HepG2 (cell line): ENCODE results near the gene NFS1. TPM values are rescaled to one million over a fixed set of nuclear protein-coding genes. Genes with fewer than 3 reads are reported as not detected.

ENCODE experiments used
- ATAC-seq: fragments of 200-7000 bp; cut with Tn5 transposase; 3 replicates; pipeline ENCODE4 v1.9.1; 2020; ENCODE audit warnings: mild to moderate bottlenecking, moderate library complexity
- BruUV-seq: library from RNA; stranded (reverse); fragments of 400-500 nt; replicated peaks from 2 replicates; lab custom pipeline; 2021; lab: Mats Ljungman, UMichigan
- CTCF ChIA-PET: fragments of 300-600 bp; formaldehyde crosslinking; extraction: SDS; loops from one replicate; lab custom pipeline; 2021; ENCODE audit warnings: low total read pairs, inconsistent platforms, low intra/inter-chr PET ratio; lab: Yijun Ruan, JAX
- POLR2A ChIA-PET: fragments of 350-600 bp; sonication (Branson Sonifier 250); formaldehyde crosslinking; loops from one replicate; lab custom pipeline; 2020; ENCODE audit warnings: antibody characterized with exemption, inconsistent platforms; lab: Yijun Ruan, JAX
- DNase-seq: peaks from one replicate; pipeline ENCODE4 v3.0.0-alpha.2; 2015; ENCODE audit warnings: low spot score
- FAIRE-seq: peaks from 3 replicates; lab custom pipeline; 2011; peaks lifted over from hg19 to GRCh38; lab: Jason Lieb, UNC
- H2AFZ ChIP-seq: one replicate; pipeline ENCODE4 v1.6.1; 2011; ENCODE audit warnings: low read length, inconsistent platforms
- H3K27ac ChIP-seq: fragments of 300-600 bp; 3 replicates; pipeline ENCODE4 v1.8.0; 2011; ENCODE audit warnings: mixed run types, mild to moderate bottlenecking, mixed read lengths, low read length, inconsistent platforms; ENCODE audit not compliant: insufficient read depth; ENCODE audit errors: extremely low read length
- H3K27me3 ChIP-seq, 2 experiments: fragments of 200-600 bp in 1 of 2; 2 replicates in 1 of 2; 3 replicates in 1 of 2; pipeline versions ENCODE4 v1.6.0 to v1.8.0; 2011; ENCODE audit warnings: low read length in 2 of 2, mild to moderate bottlenecking in 2 of 2, moderate library complexity in 2 of 2, inconsistent platforms in 1 of 2; ENCODE audit not compliant: insufficient read depth in 2 of 2, control insufficient read depth in 1 of 2
- H3K36me3 ChIP-seq, 2 experiments: fragments of 200-600 bp in 1 of 2; replicated peaks in 1 of 2; 2 replicates in 1 of 2; 3 replicates in 1 of 2; pipeline versions ENCODE4 v1.5.1 to v1.8.0; 2011; ENCODE audit warnings: low read length in 2 of 2, inconsistent platforms in 1 of 2; ENCODE audit not compliant: insufficient read depth in 2 of 2, control insufficient read depth in 1 of 2
- H3K4me1 ChIP-seq: 2 replicates; pipeline ENCODE4 v1.5.1; 2012; ENCODE audit warnings: low read length, inconsistent platforms; ENCODE audit not compliant: insufficient read depth
- H3K4me2 ChIP-seq: 2 replicates; pipeline ENCODE4 v1.6.0; 2011; ENCODE audit warnings: low read depth, low read length, inconsistent platforms
- H3K4me3 ChIP-seq, 3 experiments: fragments of 200-600 bp in 1 of 3; sonication (generic), shearing (Covaris generic) in 1 of 3; replicated peaks in 1 of 3; 2 replicates each; pipeline ENCODE4 v1.5.1; 2011 to 2016; ENCODE audit warnings: low read length in 3 of 3, inconsistent platforms in 2 of 3, low read depth in 2 of 3, mild to moderate bottlenecking in 2 of 3, control low read depth in 1 of 3, mixed read lengths in 1 of 3; ENCODE audit not compliant: insufficient read depth in 1 of 3
- H3K79me2 ChIP-seq: one replicate; pipeline ENCODE4 v1.6.1; 2011; ENCODE audit warnings: low read length, inconsistent platforms; ENCODE audit not compliant: insufficient read depth
- H3K9ac ChIP-seq: 2 replicates; pipeline ENCODE4 v1.6.0; 2011; ENCODE audit warnings: mild to moderate bottlenecking, low read depth, low read length, inconsistent platforms; ENCODE audit not compliant: insufficient read depth
- H3K9me3 ChIP-seq: 2 replicates; pipeline ENCODE4 v1.5.1; 2012; ENCODE audit warnings: mild to moderate bottlenecking, low read length
- H4K20me1 ChIP-seq: 2 replicates; pipeline ENCODE4 v1.6.0; 2011; ENCODE audit warnings: inconsistent platforms, mild to moderate bottlenecking, low read length, moderate library complexity; ENCODE audit not compliant: insufficient read depth
- AGO2 ChIP-seq: fragments of 200-400 bp; formaldehyde crosslinking; optimal IDR thresholded peaks from 2 replicates; pipeline ENCODE3; 2017; ENCODE audit warnings: mild to moderate bottlenecking, low read depth, low read length, moderate library complexity
- ERF ChIP-seq: IDR thresholded peaks from 2 replicates; pipeline ENCODE4 v1.6.1; 2018; ENCODE audit warnings: missing biosample characterization, missing genetic modification reagents
- ETV5 ChIP-seq: IDR thresholded peaks from 2 replicates; pipeline ENCODE4 v1.6.1; 2018; ENCODE audit warnings: missing biosample characterization, missing genetic modification reagents, inconsistent platforms, borderline replicate concordance
- NCOA2 ChIP-seq: sonication (generic); formaldehyde crosslinking; IDR thresholded peaks from 2 replicates; pipeline ENCODE4 v1.8.0; 2022; ENCODE audit warnings: inconsistent platforms
- NR2F1 ChIP-seq, 2 experiments: fragments of 450-650 bp in 1 of 2; formaldehyde crosslinking in 1 of 2; IDR thresholded peaks; 2 replicates each; pipeline versions ENCODE4 v1.5.0 to v1.6.1; 2016 to 2020; ENCODE audit warnings: mild to moderate bottlenecking in 1 of 2, missing compliant biosample characterization in 1 of 2, missing genetic modification reagents in 1 of 2, moderate library complexity in 1 of 2
- PAF1 ChIP-seq: IDR thresholded peaks from 2 replicates; pipeline ENCODE4 v1.6.1; 2016; ENCODE audit warnings: missing genetic modification reagents, missing compliant biosample characterization
- PAWR ChIP-seq: sonication (generic); formaldehyde crosslinking; IDR thresholded peaks from 2 replicates; pipeline ENCODE4 v1.4.0; 2020; ENCODE audit warnings: missing genetic modification reagents, mild to moderate bottlenecking, borderline replicate concordance
- POLR2G ChIP-seq: fragments of 200-400 bp; formaldehyde crosslinking; IDR thresholded peaks from 2 replicates; pipeline ENCODE4 v1.6.1; 2018; ENCODE audit warnings: mild to moderate bottlenecking, low read depth, low read length, moderate library complexity
- RBFOX2 ChIP-seq: fragments of 200-400 bp; formaldehyde crosslinking; IDR thresholded peaks from 2 replicates; pipeline ENCODE4 v1.6.1; 2017; ENCODE audit warnings: low read depth, mild to moderate bottlenecking, low read length
- RBM22 ChIP-seq: fragments of 200-400 bp; formaldehyde crosslinking; optimal IDR thresholded peaks from 2 replicates; pipeline ENCODE3; 2017; ENCODE audit warnings: mild to moderate bottlenecking, low read length, moderate library complexity
- SOX13 ChIP-seq, 3 experiments: fragments of 450-650 bp in 1 of 3; sonication (generic) in 1 of 3; formaldehyde crosslinking in 1 of 3; IDR thresholded peaks in 2 of 3; conservative IDR thresholded peaks in 1 of 3; 2 replicates each; pipeline versions ENCODE4 v1.5.0 to v1.6.1; 2016 to 2020; ENCODE audit warnings: antibody characterized with exemption in 1 of 3, mild to moderate bottlenecking in 1 of 3, missing compliant biosample characterization in 1 of 3, missing genetic modification reagents in 1 of 3, moderate library complexity in 1 of 3
- SRSF4 ChIP-seq: fragments of 200-400 bp; formaldehyde crosslinking; IDR thresholded peaks from one replicate; pipeline ENCODE4 v1.6.1; 2018; ENCODE audit warnings: mild to moderate bottlenecking, low read depth, low read length, moderate library complexity; ENCODE audit not compliant: poor library complexity, severe bottlenecking
- ZBTB7A ChIP-seq: sonication (generic); formaldehyde crosslinking; IDR thresholded peaks from 2 replicates; pipeline ENCODE4 v1.8.0; 2022; ENCODE audit warnings: mild to moderate bottlenecking, missing genetic modification reagents
- ZNF792 ChIP-seq: IDR thresholded peaks from 2 replicates; pipeline ENCODE4 v1.6.1; 2016
- ZNF841 ChIP-seq: sonication (generic); formaldehyde crosslinking; IDR thresholded peaks from 2 replicates; pipeline ENCODE4 v1.8.1; 2023; ENCODE audit warnings: missing genetic modification reagents, borderline replicate concordance
- ZNF850 ChIP-seq: sonication (generic); formaldehyde crosslinking; conservative IDR thresholded peaks from 2 replicates; pipeline ENCODE4 v1.9.0; 2021; ENCODE audit warnings: mild to moderate bottlenecking, missing genetic modification reagents
- WGBS: methylation state at CpG from one replicate; pipeline ENCODE4 v1.1.6; 2017; ENCODE audit warnings: low lambda C conversion rate; 5-methylcytosine and 5-hydroxymethylcytosine counted together
- in situ Hi-C: cut with HindIII; loops from 2 replicates; pipeline ENCODE4 v1.10.0; 2017; ENCODE audit warnings: low pct_unique_long_range_greater_than_20kb; ENCODE audit not compliant: extremely low pct_ligation_motif_present
- intact Hi-C: fragments of 100-400 bp; cut with micrococcal nuclease; formaldehyde crosslinking; loops from one replicate; pipeline ENCODE4 v1.10.0; 2022; ENCODE audit not compliant: unreplicated experiment
- polyA plus RNA-seq, 8 experiments: library from polyadenylated mRNA; depleted of rRNA in 3 of 8; stranded (reverse) in 7 of 8; unstranded in 1 of 8; fragments of >200 nt; fragmentation: Illumina TruSeq in 4 of 8; extraction: Trizol in 4 of 8; gene quantifications; 2 replicates each; pipeline versions ENCODE4 v1.2.1 to v1.2.3, GENCODE V29; 2011 to 2016; ENCODE audit warnings: low read depth in 4 of 8, missing spikeins in 1 of 8, mixed read lengths in 1 of 8; ENCODE audit not compliant: insufficient read depth in 1 of 8
- total RNA-seq, 5 experiments: library from RNA; depleted of rRNA; stranded (reverse); fragments of >200 nt; fragmentation: Illumina TruSeq; extraction: Trizol; gene quantifications; 2 replicates each; pipeline ENCODE4 v1.2.3, GENCODE V29; 2016; ENCODE audit warnings: low read depth in 1 of 5
- TF ChIP-seq, protein P1 (sequence below): sonication (generic); formaldehyde crosslinking; IDR thresholded peaks from 2 replicates; pipeline ENCODE4 v1.5.0; 2020; ENCODE audit warnings: mild to moderate bottlenecking, missing genetic modification reagents
- TF ChIP-seq, protein P2 (sequence below): sonication (generic); formaldehyde crosslinking; conservative IDR thresholded peaks from 2 replicates; pipeline ENCODE4 v1.8.1; 2023; ENCODE audit warnings: missing genetic modification reagents

Gene NFS1
- total and polyA plus RNA-seq, 2 of the 13 experiments (the other 11 are each of a cell fraction or from before 2014, with no cell fraction given), result 65.9 to 88.1 TPM

DNA sequence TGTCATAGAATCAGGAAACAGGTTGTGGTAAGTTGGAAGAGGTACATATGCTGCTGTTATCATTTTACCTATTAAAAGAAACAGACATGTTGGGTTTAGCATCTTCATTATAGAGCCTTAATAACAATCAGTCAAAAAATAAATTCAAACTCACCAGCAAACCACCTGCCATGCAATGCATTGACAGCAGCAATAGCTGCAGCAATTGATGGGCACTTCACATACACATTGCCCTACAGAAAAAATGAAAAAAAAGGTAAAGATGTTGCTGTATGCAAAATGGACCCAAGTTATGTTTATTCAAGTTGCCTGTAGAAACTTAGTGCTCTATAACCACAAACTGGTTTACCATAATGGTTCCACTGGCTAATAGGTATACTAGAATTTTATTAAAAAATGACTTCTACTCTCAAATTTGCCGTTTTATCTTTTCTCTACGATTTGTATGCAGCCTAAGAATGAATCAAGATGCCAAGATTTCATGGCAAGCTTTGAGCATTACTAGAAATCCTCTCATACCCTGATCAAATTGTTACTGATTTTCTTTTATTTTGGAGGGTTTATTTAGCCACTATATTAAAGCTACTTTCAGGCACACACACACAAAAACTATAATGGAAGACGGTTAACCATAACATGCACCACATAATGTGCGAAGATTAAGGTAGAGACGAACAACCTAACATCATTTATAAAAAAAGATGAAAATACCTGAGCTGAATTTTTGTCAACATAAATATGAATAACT is 5.5 kb upstream of the NFS1 start:
- POLR2A ChIA-PET, result interaction anchor here (1.2 to 23.6 kb wide), 7 partner anchors 8 to 88 kb away, joined by 3 to 319 read pairs (median 21); partner anchors contain the start of genes RBM39 and SPAG4
- no peak overlapping the region for H3K27ac ChIP-seq
- CTCF ChIA-PET, result no interaction called here
- intact Hi-C loops, result no loop called here
- no peak overlapping the region for H3K9ac ChIP-seq
- FAIRE-seq, result no peak
- peaks cover 36% of the 10 kb centered on the region for H3K79me2 ChIP-seq
- in situ Hi-C loops, result no loop called here
- peaks cover 27 to 70% of the 10 kb centered on the region in 2 experiments for H3K36me3 ChIP-seq
- H2AFZ ChIP-seq, result no peak overlapping the region
- no peak overlapping the region for H3K4me3 ChIP-seq
- no peak overlapping the region for H3K4me2 ChIP-seq
- TF ChIP-seq AGO2, result peak; percentile 83
- no peak for TF ChIP-seq PAWR (CRISPR knock-in tag)
- peak; percentile 31 for TF ChIP-seq SRSF4
- no peak for TF ChIP-seq ETV5 (CRISPR knock-in tag)
- peak; percentile 74 for TF ChIP-seq RBFOX2
- peak; percentile 60; the same call in 1 of the 2 replicates for TF ChIP-seq POLR2G
- 0 out of 2 replicates have a peak, but pooled peaks have one; percentile 15 for TF ChIP-seq NCOA2
- TF ChIP-seq, protein P1, sequence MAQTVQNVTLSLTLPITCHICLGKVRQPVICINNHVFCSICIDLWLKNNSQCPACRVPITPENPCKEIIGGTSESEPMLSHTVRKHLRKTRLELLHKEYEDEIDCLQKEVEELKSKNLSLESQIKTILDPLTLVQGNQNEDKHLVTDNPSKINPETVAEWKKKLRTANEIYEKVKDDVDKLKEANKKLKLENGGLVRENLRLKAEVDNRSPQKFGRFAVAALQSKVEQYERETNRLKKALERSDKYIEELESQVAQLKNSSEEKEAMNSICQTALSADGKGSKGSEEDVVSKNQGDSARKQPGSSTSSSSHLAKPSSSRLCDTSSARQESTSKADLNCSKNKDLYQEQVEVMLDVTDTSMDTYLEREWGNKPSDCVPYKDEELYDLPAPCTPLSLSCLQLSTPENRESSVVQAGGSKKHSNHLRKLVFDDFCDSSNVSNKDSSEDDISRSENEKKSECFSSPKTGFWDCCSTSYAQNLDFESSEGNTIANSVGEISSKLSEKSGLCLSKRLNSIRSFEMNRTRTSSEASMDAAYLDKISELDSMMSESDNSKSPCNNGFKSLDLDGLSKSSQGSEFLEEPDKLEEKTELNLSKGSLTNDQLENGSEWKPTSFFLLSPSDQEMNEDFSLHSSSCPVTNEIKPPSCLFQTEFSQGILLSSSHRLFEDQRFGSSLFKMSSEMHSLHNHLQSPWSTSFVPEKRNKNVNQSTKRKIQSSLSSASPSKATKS (CRISPR knock-in tag), result 0 out of 2 replicates have a peak, but pooled peaks have one; percentile 12
- TF ChIP-seq PAF1, result peak; percentile 91
- 0 out of 4 replicates have a peak, but pooled peaks of 1 of the 2 experiments have one; percentile 17 for TF ChIP-seq NR2F1 (CRISPR knock-in tag; IDR thresholded peaks at IDR 0.05)
- no peak for TF ChIP-seq ERF (CRISPR knock-in tag)
- 0 out of 2 replicates have a peak, but pooled peaks have one; percentile 24 for TF ChIP-seq ZNF850 (CRISPR knock-in tag)
- TF ChIP-seq ZNF841, result peak; percentile 41; the same call in 1 of the 2 replicates
- TF ChIP-seq ZNF792 (CRISPR knock-in tag), result no peak
- TF ChIP-seq RBM22, result peak; percentile 58
- TF ChIP-seq, protein P2, sequence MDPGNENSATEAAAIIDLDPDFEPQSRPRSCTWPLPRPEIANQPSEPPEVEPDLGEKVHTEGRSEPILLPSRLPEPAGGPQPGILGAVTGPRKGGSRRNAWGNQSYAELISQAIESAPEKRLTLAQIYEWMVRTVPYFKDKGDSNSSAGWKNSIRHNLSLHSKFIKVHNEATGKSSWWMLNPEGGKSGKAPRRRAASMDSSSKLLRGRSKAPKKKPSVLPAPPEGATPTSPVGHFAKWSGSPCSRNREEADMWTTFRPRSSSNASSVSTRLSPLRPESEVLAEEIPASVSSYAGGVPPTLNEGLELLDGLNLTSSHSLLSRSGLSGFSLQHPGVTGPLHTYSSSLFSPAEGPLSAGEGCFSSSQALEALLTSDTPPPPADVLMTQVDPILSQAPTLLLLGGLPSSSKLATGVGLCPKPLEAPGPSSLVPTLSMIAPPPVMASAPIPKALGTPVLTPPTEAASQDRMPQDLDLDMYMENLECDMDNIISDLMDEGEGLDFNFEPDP (CRISPR knock-in tag), result no peak
- TF ChIP-seq SOX13 (IDR thresholded peaks at IDR 0.05), result no peak
- TF ChIP-seq SOX13 (CRISPR knock-in tag; conservative IDR thresholded peaks at IDR 0.05 in 1 of 2, IDR thresholded peaks at IDR 0.05 in 1 of 2), result peak in 1 of 2 experiments; percentile 89; a peak in 1 of 4 replicates
- no peak for TF ChIP-seq ZBTB7A (CRISPR knock-in tag)
- no peaks in the 10 kb centered on the region for H3K9me3 ChIP-seq
- peaks cover 72% of the 10 kb centered on the region for H4K20me1 ChIP-seq
- H3K27me3 ChIP-seq, result no peaks in the 10 kb centered on the region; a peak in 1 of 5 replicates
- no TSS peak for BruUV-seq
- no peak for ATAC-seq
- no peak for DNase-seq
- WGBS, result 96% methylated on average over 5 of the region's 5 CpGs
- H3K4me1 ChIP-seq, result peaks cover 15% of the 10 kb centered on the region
